A549 treated with dexamethasone at 1 μM for 4 hours (cell line): ENCODE results near the gene WDR35. TPM values are rescaled to one million over a fixed set of nuclear protein-coding genes. Genes with fewer than 3 reads are reported as not detected.

Experiments
- total RNA-seq: library from RNA; stranded (reverse); fragments of 200-300 nt; extraction: Qiagen RNA extraction; gene quantifications from 5 replicates; pipeline ENCODE4 v1.2.3, GENCODE V29; 2022

The WDR35 gene
- total RNA-seq, result 12.1 to 17.6 TPM (median 14.8 TPM) in 5 replicates

GRCh38 chr2:19989667-19990415, at the start of gene WDR35:
Gene WDR35, minus strand, starts transcription at chr2:19990105. Its CDS starts 90 bp downstream, at chr2:19990015.

GRCh38 chr2:20012282-20013125, 22.6 kb upstream of the WDR35 start, which contains the start of gene MATN3:
Gene MATN3, minus strand, starts transcription at chr2:20012668. Its CDS starts 37 bp downstream, at chr2:20012631.

DNA sequence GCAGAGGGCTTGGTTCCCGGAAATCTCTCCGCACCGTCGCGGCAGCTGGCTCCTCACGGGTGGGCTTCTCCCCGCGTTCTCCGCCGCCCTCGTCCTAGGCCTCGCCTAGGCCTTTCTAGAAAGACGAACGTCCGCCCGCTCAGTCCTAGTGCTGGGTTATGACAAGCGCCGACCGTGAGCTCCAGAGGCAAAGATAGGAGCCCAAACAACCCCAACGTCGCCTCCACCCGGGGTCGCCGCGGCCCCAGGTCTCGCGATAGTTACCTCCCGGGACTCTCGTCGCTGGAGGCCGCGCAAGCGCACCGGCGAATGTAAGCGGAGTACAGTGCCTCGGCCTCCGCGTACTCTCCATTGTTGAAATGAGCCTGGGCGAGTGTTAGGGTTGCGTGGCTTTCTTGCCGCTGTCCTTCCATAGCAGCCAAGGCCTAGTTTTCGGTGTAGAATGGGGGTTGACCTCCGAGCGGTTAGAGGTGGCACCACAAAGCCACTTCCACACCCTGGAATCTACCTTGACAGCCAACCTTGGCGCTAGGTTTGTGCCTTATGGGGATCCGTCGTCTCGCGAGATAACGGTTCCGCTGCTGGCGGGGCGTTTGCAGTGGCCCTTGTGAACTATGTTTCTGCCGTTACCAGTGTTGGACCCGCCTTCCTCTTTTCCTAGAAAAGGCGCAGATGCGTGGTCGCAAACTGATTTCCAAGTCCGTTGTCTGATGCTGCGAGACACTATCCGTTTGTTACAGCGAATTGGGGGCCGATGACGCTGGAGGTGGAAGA, 88.3 kb downstream of the WDR35 start, which contains the start of gene TTC32:
TSS of gene TTC32 (minus strand) at position 542 of the 774 bp plus-strand sequence. CDS start at position 413, 129 bp downstream.

Other genes with a start within 250 kb of the WDR35 start
- gene TTC32, start 88.1 kb downstream of the WDR35 start, total RNA-seq, result 9.7 to 14.6 TPM (median 11.6 TPM) in 5 replicates
- 11.0 to 18.8 TPM (median 15.4 TPM) in 5 replicates for gene MATN3, start 22.6 kb upstream of the WDR35 start, total RNA-seq
- gene LAPTM4A, start 61.5 kb upstream of the WDR35 start, total RNA-seq, result 224 to 286 TPM (median 280 TPM) in 5 replicates
- 144 to 235 TPM (median 219 TPM) in 5 replicates for gene SDC1, start 235.0 kb upstream of the WDR35 start, total RNA-seq